NCI-H1092 treated with DMSO at 0.1 percent for 48 hours (cell line): Measurements from ENCODE around the gene MTCL3.
A peak's percentile ranks its signal among the peaks of the same experiment; 100 is the strongest.

Experiments used
- DNase-seq: peaks from one replicate; lab custom pipeline; 2025; lab: John Stamatoyannopoulos, UW

MTCL3 gene

GRCh38 chr6:127518710-127519468 lies at the start of gene MTCL3:
TSS of gene MTCL3 (minus strand) at chr6:127519335.
- peak; percentile 87 for DNase-seq

GRCh38 chr6:127567476-127567875 lies 48.3 kb upstream of the MTCL3 start:
- no peak for DNase-seq

- no peak for DNase-seq
Observed at GRCh38 chr6:127566651-127567050, 47.5 kb upstream of the MTCL3 start.

- no peak for DNase-seq
Observed at GRCh38 chr6:127566119-127566518, 47.0 kb upstream of the MTCL3 start.

- no peak for DNase-seq
Observed at GRCh38 chr6:127564761-127565160, 45.6 kb upstream of the MTCL3 start.

GRCh38 chr6:127561660-127562059 lies 42.5 kb upstream of the MTCL3 start:
- no peak for DNase-seq

- DNase-seq: peak; percentile 17
Observed at GRCh38 chr6:127554435-127555006, 35.4 kb upstream of the MTCL3 start.

- DNase-seq: no peak
Observed at GRCh38 chr6:127550403-127550802, 31.3 kb upstream of the MTCL3 start.

GRCh38 chr6:127547904-127548649 lies 28.9 kb upstream of the MTCL3 start:
- DNase-seq: no peak

GRCh38 chr6:127547215-127547614 lies 28.1 kb upstream of the MTCL3 start:
- DNase-seq: no peak

GRCh38 chr6:127539272-127539671 lies 20.1 kb upstream of the MTCL3 start:
- DNase-seq: peak; percentile 30

- DNase-seq: no peak
Observed at GRCh38 chr6:127538750-127539264, 19.7 kb upstream of the MTCL3 start.

GRCh38 chr6:127533736-127534135 lies 14.6 kb upstream of the MTCL3 start:
- DNase-seq: no peak

- DNase-seq: no peak
Observed at GRCh38 chr6:127533011-127533410, 13.9 kb upstream of the MTCL3 start.

GRCh38 chr6:127522714-127523113 lies 3.6 kb upstream of the MTCL3 start:
- no peak for DNase-seq

- DNase-seq: peak; percentile 18
Observed at GRCh38 chr6:127520066-127520465, 931 bp upstream of the MTCL3 start.

- DNase-seq: no peak
Observed at GRCh38 chr6:127519469-127519785, 292 bp upstream of the MTCL3 start.

- DNase-seq: peak; percentile 70
Observed at GRCh38 chr6:127518191-127518709, 885 bp downstream of the MTCL3 start.

- DNase-seq: peak; percentile 15
Observed at GRCh38 chr6:127517693-127518092, 1.4 kb downstream of the MTCL3 start.

GRCh38 chr6:127516662-127517273 lies 2.4 kb downstream of the MTCL3 start:
- DNase-seq: peak; percentile 87

GRCh38 chr6:127515794-127516661 lies 3.1 kb downstream of the MTCL3 start:
- peak; percentile 87 for DNase-seq
